MCF 10A (cell line): Measurements from ENCODE around the gene TBATA. TPM values are rescaled to one million over a fixed set of nuclear protein-coding genes. Genes with fewer than 3 reads are reported as not detected.
A peak's percentile ranks its signal among the peaks of the same experiment; 100 is the strongest.

ENCODE experiments used
- BruUV-seq: library from RNA; stranded (reverse); fragments of 400-500 nt; replicated peaks from 2 replicates; lab custom pipeline; 2021; lab: Mats Ljungman, UMichigan
- CTCF ChIA-PET: fragments of 300-600 bp; sonication (Branson Sonifier 250); formaldehyde crosslinking; extraction: SDS; loops from one replicate; lab custom pipeline; 2021; ENCODE audit warnings: antibody characterized with exemption, inconsistent platforms; lab: Yijun Ruan, JAX
- POLR2A ChIA-PET: fragments of 300-600, 350-650 bp; sonication (Branson Sonifier 250); formaldehyde crosslinking; extraction: SDS; loops from one replicate; lab custom pipeline; 2020; ENCODE audit warnings: antibody characterized with exemption, inconsistent platforms; lab: Yijun Ruan, JAX
- DNase-seq: peaks from one replicate; pipeline ENCODE4 v3.0.0-alpha.2; 2018; ENCODE audit not compliant: unreplicated experiment
- H3K27ac Mint-ChIP-seq: one replicate; pipeline ENCODE4 v1.8.0; 2022; ENCODE audit warnings: mild to moderate bottlenecking, low read depth, mixed read lengths; ENCODE audit not compliant: unreplicated experiment
- H3K27me3 Mint-ChIP-seq: one replicate; pipeline ENCODE4 v1.8.0; 2022; ENCODE audit warnings: mixed read lengths; ENCODE audit not compliant: insufficient read depth, unreplicated experiment
- H3K36me3 Mint-ChIP-seq: one replicate; pipeline ENCODE4 v1.8.0; 2022; ENCODE audit warnings: mild to moderate bottlenecking, moderate library complexity, mixed read lengths; ENCODE audit not compliant: insufficient read depth, unreplicated experiment
- H3K4me1 Mint-ChIP-seq: one replicate; pipeline ENCODE4 v1.8.0; 2022; ENCODE audit warnings: mixed read lengths; ENCODE audit not compliant: insufficient read depth, unreplicated experiment
- H3K4me3 Mint-ChIP-seq: one replicate; pipeline ENCODE4 v1.8.0; 2022; ENCODE audit warnings: mild to moderate bottlenecking, moderate library complexity, mixed read lengths; ENCODE audit not compliant: unreplicated experiment
- H3K9me3 Mint-ChIP-seq: one replicate; pipeline ENCODE4 v1.8.0; 2022; ENCODE audit warnings: mixed read lengths; ENCODE audit not compliant: unreplicated experiment
- intact Hi-C: fragments of 100-400 bp; cut with micrococcal nuclease; formaldehyde crosslinking; loops from 2 replicates; pipeline ENCODE4 v1.14.1; 2022
- total RNA-seq: library from RNA; stranded (reverse); gene quantifications from 2 replicates; pipeline ENCODE4 v1.2.3, GENCODE V29; 2022
- TF ChIP-seq, protein P1 (sequence below): fragments of 200-600 bp; IDR thresholded peaks from one replicate; pipeline ENCODE4 v1.8.0; 2022; ENCODE audit warnings: antibody characterized with exemption, mild to moderate bottlenecking; ENCODE audit not compliant: unreplicated experiment

TBATA gene
- total RNA-seq, 1 experiment from 2014 or later: not detected

DNA sequence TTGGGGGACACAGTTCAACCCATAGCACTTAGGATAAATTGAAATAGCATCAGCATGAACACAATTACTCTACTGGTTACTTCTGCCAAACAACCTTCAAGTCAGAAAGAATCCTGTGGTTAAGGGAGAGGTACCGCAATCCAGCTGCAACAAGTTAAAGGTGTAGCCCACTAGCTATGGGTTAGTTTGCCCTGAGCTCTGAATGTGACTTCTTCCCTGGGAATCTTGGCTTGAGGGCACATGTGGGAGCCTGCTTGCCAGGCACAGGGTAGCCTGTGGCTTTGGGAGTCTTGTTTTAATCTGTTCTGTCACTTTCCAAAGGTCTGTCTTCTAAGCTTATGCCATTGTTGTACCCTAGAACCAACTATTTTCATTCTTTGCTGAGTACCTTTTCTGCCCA, 21.7 kb upstream of the TBATA start:
- CTCF ChIA-PET: interaction anchor here (1.1 to 1.2 kb wide), 2 partner anchors 47 to 96 kb away, joined by 4 read pairs; no protein-coding TSS in a partner anchor
- intact Hi-C loops: no loop called here
- POLR2A ChIA-PET: interaction anchor here (0.8 to 1.4 kb wide), 3 partner anchors 10 to 67 kb away, joined by 3 to 4 read pairs (median 4); no protein-coding TSS in a partner anchor
- H3K36me3 Mint-ChIP-seq: no peaks in the 10 kb centered on the region
- peaks cover 14% of the 10 kb centered on the region for H3K4me1 Mint-ChIP-seq
- no peaks in the 10 kb centered on the region for H3K27me3 Mint-ChIP-seq
- no peaks in the 10 kb centered on the region for H3K9me3 Mint-ChIP-seq
- no peak for DNase-seq
- TF ChIP-seq, protein P1, sequence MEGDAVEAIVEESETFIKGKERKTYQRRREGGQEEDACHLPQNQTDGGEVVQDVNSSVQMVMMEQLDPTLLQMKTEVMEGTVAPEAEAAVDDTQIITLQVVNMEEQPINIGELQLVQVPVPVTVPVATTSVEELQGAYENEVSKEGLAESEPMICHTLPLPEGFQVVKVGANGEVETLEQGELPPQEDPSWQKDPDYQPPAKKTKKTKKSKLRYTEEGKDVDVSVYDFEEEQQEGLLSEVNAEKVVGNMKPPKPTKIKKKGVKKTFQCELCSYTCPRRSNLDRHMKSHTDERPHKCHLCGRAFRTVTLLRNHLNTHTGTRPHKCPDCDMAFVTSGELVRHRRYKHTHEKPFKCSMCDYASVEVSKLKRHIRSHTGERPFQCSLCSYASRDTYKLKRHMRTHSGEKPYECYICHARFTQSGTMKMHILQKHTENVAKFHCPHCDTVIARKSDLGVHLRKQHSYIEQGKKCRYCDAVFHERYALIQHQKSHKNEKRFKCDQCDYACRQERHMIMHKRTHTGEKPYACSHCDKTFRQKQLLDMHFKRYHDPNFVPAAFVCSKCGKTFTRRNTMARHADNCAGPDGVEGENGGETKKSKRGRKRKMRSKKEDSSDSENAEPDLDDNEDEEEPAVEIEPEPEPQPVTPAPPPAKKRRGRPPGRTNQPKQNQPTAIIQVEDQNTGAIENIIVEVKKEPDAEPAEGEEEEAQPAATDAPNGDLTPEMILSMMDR: no peak
- H3K4me3 Mint-ChIP-seq: no peak overlapping the region
- no peak overlapping the region for H3K27ac Mint-ChIP-seq
- no TSS peak for BruUV-seq

DNA sequence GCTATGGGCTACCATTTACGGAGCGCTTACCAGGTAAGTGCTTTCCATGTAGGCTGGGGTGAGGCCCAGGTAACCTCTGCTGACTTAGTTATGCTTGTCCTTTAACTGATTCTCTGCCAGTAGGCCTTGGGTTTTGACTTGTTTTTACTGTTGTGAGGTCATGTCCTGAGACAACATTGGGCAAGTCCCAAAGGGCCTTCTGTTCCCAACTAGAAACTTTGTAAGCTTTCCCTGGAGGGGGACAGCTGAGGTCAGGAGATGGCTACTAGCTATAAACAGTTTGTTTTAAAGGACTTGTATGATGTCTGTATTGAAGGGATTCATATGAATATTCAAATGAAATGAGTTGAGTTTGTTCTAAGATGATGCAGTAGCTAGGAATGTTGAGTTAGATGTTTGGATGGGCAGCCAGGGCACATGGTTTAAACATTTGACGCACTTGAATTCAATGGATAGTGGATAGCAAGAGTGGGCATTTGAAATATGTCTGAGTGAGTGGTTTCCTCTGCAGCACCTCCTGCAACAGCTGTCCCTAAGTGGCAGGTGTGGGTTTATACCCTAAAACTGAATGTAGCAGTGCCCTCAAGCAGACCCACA, 20.5 kb upstream of the TBATA start:
- ChIA-PET POLR2A (interaction anchor here (1.3 to 3.7 kb wide), 3 partner anchors 11 to 12 kb away, joined by 4 to 25 read pairs (median 4); partner anchors contain the start of gene SGPL1), CTCF (interaction anchor here (0.9 to 1.2 kb wide), 3 partner anchors 16 to 256 kb away, joined by 3 to 5 read pairs (median 4); no protein-coding TSS in a partner anchor)
- intact Hi-C loops: no loop called here
- BruUV-seq: no TSS peak
- Mint-ChIP-seq H3K9me3 (no peaks in the 10 kb centered on the region), H3K27me3 (no peaks in the 10 kb centered on the region), H3K27ac (no peak overlapping the region), H3K4me1 (peaks cover 14% of the 10 kb centered on the region), H3K4me3 (no peak overlapping the region), H3K36me3 (no peaks in the 10 kb centered on the region)
- no peak for DNase-seq
- TF ChIP-seq, protein P1: no peak

DNA sequence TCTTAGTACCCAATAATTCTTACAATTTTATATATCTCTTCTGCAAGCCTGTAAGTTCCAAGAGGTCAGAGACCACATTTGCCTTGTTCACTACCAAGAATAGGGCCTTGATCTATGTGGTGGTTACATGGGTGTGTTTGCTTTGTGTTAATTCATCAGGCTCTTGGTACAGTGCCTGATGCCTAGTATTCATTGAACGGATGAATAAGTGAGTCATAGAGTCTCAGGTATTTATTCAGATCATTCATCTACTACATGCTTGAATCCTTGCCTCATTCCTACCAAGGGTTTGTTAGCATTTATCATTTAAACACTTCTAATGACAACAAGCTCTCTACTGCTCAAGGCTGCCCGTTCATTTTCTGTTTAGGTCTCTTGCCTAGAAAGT, 19.2 kb upstream of the TBATA start:
- H3K36me3 Mint-ChIP-seq: no peaks in the 10 kb centered on the region
- no TSS peak for BruUV-seq
- intact Hi-C loops: no loop called here
- CTCF ChIA-PET: interaction anchor here (0.8 to 1.0 kb wide), 3 partner anchors 46 to 255 kb away, joined by 3 to 5 read pairs (median 4); no protein-coding TSS in a partner anchor
- no peaks in the 10 kb centered on the region for H3K27me3 Mint-ChIP-seq
- H3K27ac Mint-ChIP-seq: peak overlapping the region; percentile 86
- no peaks in the 10 kb centered on the region for H3K9me3 Mint-ChIP-seq
- POLR2A ChIA-PET: interaction anchor here (0.7 to 3.7 kb wide), 10 partner anchors 9 to 399 kb away, joined by 3 to 25 read pairs (median 6); partner anchors contain the start of genes PCBD1 and SGPL1
- DNase-seq: peak; percentile 79
- H3K4me1 Mint-ChIP-seq: peaks cover 14% of the 10 kb centered on the region
- TF ChIP-seq, protein P1: no peak
- H3K4me3 Mint-ChIP-seq: no peak overlapping the region

DNA sequence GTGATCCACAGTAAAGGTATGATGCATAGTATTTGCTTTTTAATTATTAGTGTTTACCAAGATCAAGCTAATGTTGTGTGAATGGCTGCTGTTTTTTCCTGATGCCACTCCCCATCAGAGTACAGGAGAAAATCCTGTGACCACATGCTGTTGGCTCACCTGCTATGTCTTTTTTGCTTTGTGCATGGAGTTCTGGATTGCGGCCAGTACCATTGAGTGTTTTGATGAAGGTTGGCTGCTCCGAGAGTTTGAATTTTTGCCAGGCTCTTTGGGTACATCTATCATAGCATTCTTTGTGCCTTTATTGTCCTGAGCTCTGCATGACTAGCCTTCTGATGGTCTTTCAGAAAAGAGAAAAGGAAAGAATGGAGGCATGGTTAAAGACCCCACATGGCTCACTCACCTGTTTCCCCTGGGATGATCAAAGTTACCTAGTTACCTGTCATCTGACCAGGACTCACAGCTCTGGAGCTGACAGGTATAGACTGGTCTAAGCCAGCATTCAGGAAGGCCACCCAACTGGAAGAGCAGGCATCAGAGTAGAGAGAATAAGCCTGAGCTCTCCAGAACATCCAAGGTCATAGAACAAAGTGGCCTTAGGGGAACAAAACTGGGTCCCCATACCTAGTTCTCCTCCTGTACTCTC, 18.7 kb upstream of the TBATA start:
- Mint-ChIP-seq H3K36me3 (no peaks in the 10 kb centered on the region), H3K27me3 (no peaks in the 10 kb centered on the region), H3K27ac (peak overlapping the region; percentile 86), H3K9me3 (no peaks in the 10 kb centered on the region), H3K4me1 (peaks cover 19% of the 10 kb centered on the region), H3K4me3 (no peak overlapping the region)
- ChIA-PET POLR2A (interaction anchor here (0.5 to 3.7 kb wide), 12 partner anchors 10 to 399 kb away, joined by 3 to 25 read pairs (median 4); partner anchors contain the start of genes PCBD1 and SGPL1), CTCF (interaction anchor here (0.6 to 0.8 kb wide), 5 partner anchors 15 to 889 kb away, joined by 3 to 4 read pairs (median 3); no protein-coding TSS in a partner anchor)
- intact Hi-C loops: no loop called here
- peak; percentile 90 for DNase-seq
- BruUV-seq: no TSS peak
- TF ChIP-seq, protein P1: no peak
